NT2/D1 (cell line): Measurements from ENCODE around the gene ULK4.

Experiments
- DNase-seq: peaks from one replicate; pipeline ENCODE4 v3.0.0-alpha.2; 2011; ENCODE audit warnings: low read depth, low spot score
- H3K27me3 ChIP-seq: 2 replicates; pipeline ENCODE4 v1.6.0; 2011; ENCODE audit warnings: mild to moderate bottlenecking; ENCODE audit not compliant: insufficient read length, insufficient read depth
- H3K36me3 ChIP-seq: 2 replicates; pipeline ENCODE4 v1.6.1; 2011; ENCODE audit warnings: mild to moderate bottlenecking, low read length, mixed read lengths; ENCODE audit not compliant: insufficient read depth, insufficient read length
- H3K4me1 ChIP-seq: 2 replicates; pipeline ENCODE4 v1.5.1; 2011; ENCODE audit not compliant: insufficient read depth, insufficient read length
- H3K4me3 ChIP-seq: 2 replicates; pipeline ENCODE4 v1.5.1; 2011; ENCODE audit warnings: low read depth; ENCODE audit not compliant: insufficient read length
- H3K9ac ChIP-seq: 2 replicates; pipeline ENCODE4 v1.6.0; 2011; ENCODE audit warnings: low read depth; ENCODE audit not compliant: insufficient read length
- H3K9me3 ChIP-seq: 2 replicates; pipeline ENCODE4 v1.5.1; 2011; ENCODE audit warnings: mild to moderate bottlenecking, low read length; ENCODE audit not compliant: insufficient read depth
- SUZ12 ChIP-seq: IDR thresholded peaks from 2 replicates; pipeline ENCODE4 v1.6.1; 2011; ENCODE audit not compliant: insufficient read length, insufficient read depth; ENCODE audit errors: extremely low read depth
- YY1 ChIP-seq: IDR thresholded peaks from 2 replicates; pipeline ENCODE4 v1.6.1; 2011; ENCODE audit not compliant: insufficient read length, insufficient read depth
- ZNF274 ChIP-seq: IDR thresholded peaks from 2 replicates; pipeline ENCODE4 v1.6.1; 2011; ENCODE audit warnings: mild to moderate bottlenecking, low read depth, low read length

Gene ULK4

DNA sequence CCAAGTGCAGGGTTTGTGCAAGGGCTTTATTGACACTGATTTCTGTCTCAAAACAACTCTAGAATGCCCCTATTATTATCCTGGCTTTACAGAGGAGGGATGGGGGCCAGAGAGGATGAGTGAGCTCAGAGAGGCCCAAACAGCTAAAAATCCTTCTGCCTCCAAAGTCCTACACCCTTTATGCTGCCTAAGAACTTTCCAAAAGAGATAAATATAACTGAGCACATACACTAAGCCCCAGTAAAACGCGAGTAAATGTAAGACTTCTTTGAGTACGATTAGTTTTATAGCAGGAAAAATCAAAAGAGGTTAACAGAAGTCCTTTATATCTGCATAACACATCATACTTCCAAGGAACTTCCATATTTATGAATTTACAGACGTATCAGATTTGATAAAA is 613.5 kb downstream of the ULK4 start:
- no peak for TF ChIP-seq SUZ12
- TF ChIP-seq ZNF274: no peak
- no peak for TF ChIP-seq YY1
- Histone ChIP-seq H3K4me1 (no peaks in the 10 kb centered on the region), H3K9me3 (no peaks in the 10 kb centered on the region), H3K36me3 (no peaks in the 10 kb centered on the region), H3K9ac (no peak overlapping the region), H3K27me3 (no peaks in the 10 kb centered on the region), H3K4me3 (no peak overlapping the region)
- DNase-seq: no peak

GRCh38 chr3:41346698-41347270 is 615.1 kb downstream of the ULK4 start:
- H3K9ac ChIP-seq: no peak overlapping the region
- no peak overlapping the region for H3K4me3 ChIP-seq
- no peak for DNase-seq
- no peaks in the 10 kb centered on the region for H3K9me3 ChIP-seq
- H3K27me3 ChIP-seq: no peaks in the 10 kb centered on the region
- no peaks in the 10 kb centered on the region for H3K36me3 ChIP-seq
- TF ChIP-seq YY1 (no peak), ZNF274 (no peak), SUZ12 (no peak)
- H3K4me1 ChIP-seq: no peaks in the 10 kb centered on the region

GRCh38 chr3:41345788-41346187 is 616.1 kb downstream of the ULK4 start:
- TF ChIP-seq SUZ12 (no peak), YY1 (no peak), ZNF274 (no peak)
- no peak overlapping the region for H3K4me3 ChIP-seq
- H3K36me3 ChIP-seq: no peaks in the 10 kb centered on the region
- H3K9me3 ChIP-seq: no peaks in the 10 kb centered on the region
- no peaks in the 10 kb centered on the region for H3K27me3 ChIP-seq
- DNase-seq: no peak
- H3K9ac ChIP-seq: no peak overlapping the region
- H3K4me1 ChIP-seq: no peaks in the 10 kb centered on the region

DNA sequence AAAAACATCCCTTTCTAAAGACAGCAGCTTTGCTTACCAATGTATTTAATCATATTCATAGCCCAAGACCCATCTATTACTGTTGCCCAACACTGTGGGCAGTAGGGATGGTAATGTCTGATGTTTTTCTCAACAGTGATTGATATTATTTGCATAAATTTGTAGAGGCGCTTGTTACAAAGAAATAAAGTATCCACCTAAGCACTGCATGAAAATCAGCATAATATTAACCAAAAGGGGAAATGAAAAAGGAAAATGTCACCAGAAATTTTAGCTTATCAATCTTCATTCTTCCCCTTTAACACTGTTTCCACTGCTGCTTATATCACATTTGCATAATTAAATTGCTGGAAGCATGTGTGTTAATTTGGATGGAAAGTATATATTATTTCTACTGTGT is 622.1 kb downstream of the ULK4 start:
- Histone ChIP-seq H3K4me1 (no peaks in the 10 kb centered on the region), H3K9me3 (no peaks in the 10 kb centered on the region), H3K9ac (no peak overlapping the region), H3K27me3 (no peaks in the 10 kb centered on the region), H3K4me3 (no peak overlapping the region), H3K36me3 (no peaks in the 10 kb centered on the region)
- no peak for TF ChIP-seq ZNF274
- TF ChIP-seq SUZ12: no peak
- TF ChIP-seq YY1: no peak
- no peak for DNase-seq

GRCh38 chr3:41338276-41338675 is 623.6 kb downstream of the ULK4 start:
- Histone ChIP-seq H3K9me3 (no peaks in the 10 kb centered on the region), H3K9ac (no peak overlapping the region), H3K36me3 (no peaks in the 10 kb centered on the region), H3K4me1 (no peaks in the 10 kb centered on the region), H3K4me3 (no peak overlapping the region), H3K27me3 (no peaks in the 10 kb centered on the region)
- DNase-seq: no peak
- TF ChIP-seq ZNF274: no peak
- no peak for TF ChIP-seq YY1
- no peak for TF ChIP-seq SUZ12

DNA sequence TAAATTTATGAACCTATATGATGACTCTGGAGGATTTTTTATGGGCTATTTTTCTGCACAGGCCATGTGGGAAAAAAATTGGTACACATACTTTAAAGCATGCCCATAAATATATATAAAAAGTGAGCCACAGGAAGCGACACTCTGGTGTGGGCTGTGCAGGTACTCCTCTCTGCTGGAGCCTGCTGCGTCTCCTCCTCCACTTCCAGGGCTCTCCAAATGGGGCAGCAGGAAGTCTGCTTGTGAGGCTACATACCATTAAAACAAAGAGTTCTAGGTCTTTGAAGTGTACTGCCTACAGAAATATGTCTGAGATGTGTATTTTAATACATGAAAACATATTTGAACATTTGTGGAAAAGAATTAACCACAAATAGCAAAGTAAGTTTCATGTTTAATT is 627.5 kb downstream of the ULK4 start:
- no peaks in the 10 kb centered on the region for H3K9me3 ChIP-seq
- H3K4me3 ChIP-seq: no peak overlapping the region
- no peak for DNase-seq
- H3K36me3 ChIP-seq: no peaks in the 10 kb centered on the region
- no peaks in the 10 kb centered on the region for H3K27me3 ChIP-seq
- H3K4me1 ChIP-seq: peaks cover 8% of the 10 kb centered on the region
- TF ChIP-seq SUZ12: no peak
- no peak for TF ChIP-seq YY1
- no peak for TF ChIP-seq ZNF274
- no peak overlapping the region for H3K9ac ChIP-seq

DNA sequence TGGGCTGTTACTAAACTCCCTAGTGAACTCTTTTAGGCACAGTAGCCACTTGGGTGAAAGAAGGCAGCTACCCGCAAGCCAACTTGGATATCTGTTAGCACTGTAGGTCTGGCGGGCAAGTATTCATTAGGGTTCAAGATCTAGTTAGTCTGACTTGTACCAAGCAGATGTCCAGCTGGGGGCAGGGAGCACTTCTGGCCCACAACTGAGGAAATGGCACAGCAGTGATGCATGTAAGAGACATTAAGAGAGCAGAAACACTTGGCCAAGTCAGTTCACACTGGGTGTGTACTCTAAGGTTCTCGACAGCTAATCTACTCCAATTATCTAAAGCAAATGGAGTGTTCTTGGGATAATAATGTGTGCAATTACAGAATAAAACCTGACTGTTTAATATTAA is 630.9 kb downstream of the ULK4 start:
- Histone ChIP-seq H3K36me3 (no peaks in the 10 kb centered on the region), H3K9me3 (no peaks in the 10 kb centered on the region), H3K9ac (no peak overlapping the region), H3K27me3 (no peaks in the 10 kb centered on the region), H3K4me1 (peaks cover 8% of the 10 kb centered on the region), H3K4me3 (no peak overlapping the region)
- no peak for DNase-seq
- TF ChIP-seq SUZ12: no peak
- no peak for TF ChIP-seq YY1
- TF ChIP-seq ZNF274: no peak
